ENCODE results near the gene IL2RA.

The IL2RA gene

DNA sequence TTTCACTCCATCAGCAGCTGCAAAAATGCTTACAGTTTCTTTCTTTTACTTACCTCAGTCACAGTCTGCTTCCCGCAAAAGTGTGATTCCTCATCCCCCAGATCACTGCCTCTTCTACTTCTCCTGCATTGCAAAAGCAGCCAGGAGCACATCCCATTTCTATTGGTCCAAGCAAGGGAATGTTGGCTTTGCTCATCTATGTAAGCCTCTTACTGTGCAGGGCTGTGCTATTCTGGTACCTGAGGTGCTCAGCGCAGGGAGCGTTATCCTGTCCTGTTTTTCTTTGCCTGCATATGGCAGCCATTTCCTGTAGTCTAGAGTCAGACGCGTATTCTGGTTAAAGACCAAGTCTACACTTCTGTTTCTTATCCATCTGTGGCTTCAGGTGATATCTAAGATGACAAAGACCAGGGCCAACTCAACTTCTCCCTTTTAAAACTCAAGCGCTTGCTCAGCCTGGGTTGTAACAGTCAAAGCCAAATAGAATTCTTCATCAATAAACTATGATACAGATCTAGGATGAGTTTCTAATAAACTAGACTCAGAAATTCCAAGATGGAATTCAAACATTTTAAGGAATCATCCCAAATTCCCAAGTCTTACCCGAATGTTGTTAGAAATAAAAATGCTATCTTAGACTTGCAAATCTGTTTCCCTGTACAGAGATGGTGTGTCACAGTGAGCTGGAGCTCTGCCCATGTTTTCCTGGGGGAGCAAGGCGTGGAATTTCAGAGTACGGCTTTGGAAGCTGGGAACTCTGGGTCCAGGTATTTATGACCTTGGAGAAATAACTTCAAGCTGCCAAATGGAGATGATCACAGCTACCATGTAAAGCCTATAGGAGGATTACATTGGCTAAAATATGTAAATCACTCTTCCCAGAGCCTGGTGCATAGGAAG, 20.6 kb upstream of the IL2RA start:
- DNase-seq: no peak

DNA sequence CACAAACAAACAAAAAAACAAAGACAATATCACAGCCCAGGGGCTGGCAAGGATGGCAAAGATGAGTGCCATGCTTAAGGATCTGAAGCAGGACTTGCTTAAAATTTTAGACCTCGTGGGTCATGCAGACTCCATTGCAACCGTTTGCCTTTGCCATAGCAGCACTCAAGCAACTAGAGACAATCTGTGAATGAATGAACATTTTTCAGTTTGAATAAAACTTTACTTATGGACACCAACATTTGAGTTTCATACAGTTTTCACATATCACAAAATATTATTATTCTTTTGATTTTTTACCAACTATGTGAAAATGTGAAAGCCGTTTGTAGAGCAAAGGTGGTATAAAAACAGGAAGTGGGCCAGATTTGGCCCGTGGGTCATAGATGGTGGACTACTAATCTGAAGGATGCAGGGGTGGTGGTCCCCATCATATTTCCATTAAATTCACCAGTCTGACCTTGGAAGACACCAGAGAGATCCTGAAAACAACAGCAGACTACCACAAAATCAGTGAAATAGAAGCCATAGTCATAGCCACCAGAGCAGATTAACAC, 18.3 kb upstream of the IL2RA start:
- no peak for DNase-seq

- peak in 1 of 2 donors; percentile 5 for DNase-seq
Measured at GRCh38 chr10:6079044-6079443, 16.9 kb upstream of the IL2RA start.

DNA sequence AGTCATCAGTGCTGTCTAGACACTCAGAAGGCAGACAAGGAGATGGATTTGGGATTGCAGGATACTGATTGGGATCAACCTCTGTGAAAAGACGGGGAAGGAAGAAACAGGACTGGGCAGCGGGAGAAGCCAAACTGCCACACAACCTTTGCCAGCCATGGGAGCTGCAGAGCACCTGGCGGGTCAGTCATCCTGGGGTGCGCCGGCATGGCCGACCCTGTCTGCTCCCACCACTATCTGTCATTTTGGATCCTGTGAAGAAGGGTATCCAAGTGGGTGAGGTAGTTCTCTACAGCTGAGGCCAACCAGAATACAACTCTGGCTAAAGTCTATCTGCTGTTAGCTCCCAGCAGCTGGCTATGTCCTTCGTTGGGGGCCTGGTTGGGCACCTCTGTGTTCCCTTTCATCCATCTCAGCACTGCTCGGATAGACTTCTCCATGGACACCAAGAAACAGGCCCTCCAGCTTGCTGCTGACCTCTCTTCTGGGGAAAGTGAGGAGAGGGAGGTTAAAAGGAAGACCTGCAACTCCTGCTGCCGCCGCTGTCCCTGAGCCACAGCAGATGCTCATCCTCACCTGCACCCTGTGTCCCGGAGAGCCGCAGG, 15.0 kb upstream of the IL2RA start:
- peak in 1 of 2 donors; percentile 15 for DNase-seq

DNA sequence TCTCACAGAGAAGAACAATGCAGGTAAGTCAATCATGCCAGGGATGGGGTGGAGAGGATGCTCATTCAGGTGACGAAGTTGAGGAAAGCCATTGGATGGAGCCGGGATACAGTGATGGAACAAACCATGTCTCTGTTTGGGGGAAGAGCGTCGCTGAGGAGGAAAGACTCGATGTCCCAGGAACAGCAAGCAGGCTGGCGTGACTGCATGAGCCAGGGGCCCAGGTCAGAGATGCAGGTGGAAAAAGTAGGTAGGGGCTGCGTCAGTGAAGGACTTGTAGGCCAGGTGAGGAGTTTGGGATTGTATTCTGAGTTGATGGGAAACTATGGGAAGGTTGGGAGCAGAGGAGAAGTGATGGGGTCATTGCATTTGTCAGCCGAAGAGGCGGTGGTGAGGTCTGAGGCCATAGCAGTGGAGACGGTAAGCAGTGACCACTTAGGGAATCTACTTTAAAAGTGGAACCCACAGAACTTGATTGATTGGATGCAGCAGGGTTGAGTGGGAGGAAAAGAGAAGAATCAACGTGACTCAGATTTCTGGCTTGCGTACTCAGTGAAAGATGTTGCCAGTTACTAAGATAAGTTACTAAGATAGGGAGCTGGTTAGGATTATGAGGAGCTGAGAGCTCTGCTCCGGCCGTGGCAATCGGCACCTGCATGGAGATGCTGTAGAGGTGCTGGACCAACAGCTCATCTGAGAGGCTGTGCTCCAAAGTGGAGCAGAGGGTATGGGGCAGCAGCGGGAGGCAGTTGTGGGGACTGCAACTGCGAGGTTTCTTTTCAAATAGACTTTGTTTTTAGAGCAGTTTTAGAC, 12.5 kb upstream of the IL2RA start:
- DNase-seq: no peak

- no peak for DNase-seq
Measured at GRCh38 chr10:6072215-6072934, 10.2 kb upstream of the IL2RA start.

DNA sequence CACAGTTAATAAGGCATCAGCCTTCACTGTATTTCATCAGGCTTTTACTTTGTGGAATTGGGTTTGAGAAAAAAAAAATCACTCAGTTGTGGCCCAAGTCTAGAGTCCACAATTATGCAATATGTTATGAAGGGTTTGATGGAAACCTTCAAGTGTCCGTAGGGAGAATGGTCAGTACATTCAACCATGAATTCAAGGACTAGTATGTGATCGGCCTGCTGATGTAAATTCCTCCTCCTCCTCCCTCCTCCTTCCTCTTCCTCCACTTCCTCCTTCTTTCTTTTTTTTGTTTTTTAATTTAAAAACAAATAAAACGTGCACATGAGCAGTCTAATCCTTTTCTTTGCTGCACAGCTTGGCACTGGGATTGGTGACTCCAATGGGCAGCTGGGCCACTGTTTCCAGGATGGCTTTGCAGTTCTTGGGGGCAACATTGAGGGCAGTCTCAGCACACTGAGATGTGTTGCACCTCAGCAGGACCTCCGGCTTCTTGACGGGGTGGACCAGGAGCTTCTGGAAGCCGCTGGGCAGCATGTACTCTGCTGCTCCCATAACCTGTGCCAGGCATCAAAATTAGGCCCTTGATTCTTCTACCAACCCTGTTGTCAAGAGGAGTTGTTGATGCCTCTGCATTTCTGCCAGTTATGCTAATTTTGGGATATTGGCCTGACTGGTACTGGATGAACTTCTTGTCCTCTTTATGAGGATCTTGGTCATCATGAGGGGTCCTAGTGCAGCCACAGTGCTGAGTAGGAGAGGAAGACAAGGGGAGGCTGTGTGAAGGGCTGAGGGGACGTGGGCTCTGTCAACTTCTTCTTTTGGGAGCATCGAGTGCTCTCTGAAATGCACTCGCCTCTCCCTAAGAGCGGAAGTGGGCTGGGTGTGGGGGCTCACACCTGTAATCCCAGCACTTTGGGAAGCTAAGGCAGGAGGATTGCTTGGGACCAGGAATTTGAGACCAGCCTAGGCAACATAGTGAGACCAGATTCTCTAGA, 9.3 kb upstream of the IL2RA start:
- DNase-seq: no peak

DNA sequence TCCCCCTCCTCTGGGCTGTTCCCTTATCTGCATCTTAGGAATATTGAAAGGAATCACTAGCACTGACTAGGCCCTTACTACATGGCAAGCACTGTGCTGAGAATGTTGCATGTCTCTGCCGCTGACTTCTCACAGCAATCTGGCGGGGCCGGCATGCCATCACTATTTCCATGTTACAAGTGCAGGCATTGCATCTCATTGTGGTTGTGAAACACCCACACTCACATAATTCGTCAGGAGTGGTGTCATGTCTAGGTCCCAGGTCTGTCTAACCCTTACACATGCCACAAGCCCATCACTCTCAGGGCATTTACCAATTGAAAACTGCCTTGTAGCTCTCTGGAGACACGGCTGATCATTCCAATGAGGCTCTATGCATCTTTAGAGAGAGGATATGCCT, 8.5 kb upstream of the IL2RA start:
- DNase-seq: peak; percentile 77 to 80

DNA sequence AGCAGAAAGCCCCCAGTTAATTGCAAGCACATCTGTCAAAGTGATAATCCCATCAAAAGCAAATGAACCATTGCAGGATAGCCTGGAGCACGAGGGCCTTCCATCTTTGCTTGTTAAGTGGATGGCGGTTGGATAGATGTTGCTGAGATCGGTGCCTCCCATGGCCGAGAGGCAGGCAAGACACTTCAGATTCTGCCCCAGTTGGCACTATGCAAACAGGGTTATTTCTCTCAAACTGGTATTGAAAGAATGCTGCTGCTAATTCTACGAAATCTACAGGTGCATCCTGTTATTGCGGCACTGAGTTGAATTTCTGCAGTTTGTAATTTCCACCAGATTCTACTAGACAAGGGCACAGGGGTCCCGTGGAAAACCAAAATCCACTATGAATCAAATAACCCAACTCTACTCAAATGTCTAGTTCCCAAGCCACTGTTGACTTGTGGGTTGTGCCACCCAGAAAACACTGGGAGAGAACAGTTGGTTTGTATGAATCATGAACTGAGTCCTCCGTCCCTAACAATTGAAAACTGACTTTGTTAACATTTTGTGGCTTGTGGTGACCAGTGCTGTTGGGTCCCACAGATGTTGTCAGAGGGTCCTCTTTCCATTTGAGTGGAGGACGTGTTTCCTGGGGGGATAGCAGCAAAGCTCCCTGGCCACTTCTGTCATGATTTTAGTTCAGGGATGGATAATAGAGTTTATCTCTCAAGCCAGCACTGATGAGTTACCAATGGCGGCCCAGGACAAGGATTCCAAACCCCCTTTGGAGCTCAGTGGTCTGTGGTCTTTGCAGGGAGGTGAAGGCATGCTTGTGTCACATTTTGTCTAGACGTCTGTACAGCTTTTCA, 7.1 kb upstream of the IL2RA start:
- DNase-seq: no peak

DNA sequence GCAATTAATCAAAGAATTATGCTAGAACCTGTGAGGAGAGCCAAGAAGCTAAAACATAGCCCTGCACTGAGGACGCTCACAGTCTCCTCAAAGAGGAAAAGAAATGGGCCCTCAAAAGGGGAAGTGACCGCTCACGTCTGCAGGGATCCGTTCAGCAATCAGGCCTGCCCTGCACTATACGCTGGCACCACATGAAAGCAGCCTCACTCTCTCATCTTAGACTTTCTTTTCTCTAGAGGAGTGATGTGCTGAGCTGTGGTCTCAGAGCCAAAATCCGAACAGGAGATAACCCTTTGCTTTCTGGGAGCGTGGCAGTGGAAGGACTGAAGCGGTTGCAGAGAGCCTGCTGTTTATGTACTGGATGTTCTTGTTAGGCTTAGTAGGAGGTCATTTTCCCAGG, 6.3 kb upstream of the IL2RA start:
- DNase-seq: no peak

DNA sequence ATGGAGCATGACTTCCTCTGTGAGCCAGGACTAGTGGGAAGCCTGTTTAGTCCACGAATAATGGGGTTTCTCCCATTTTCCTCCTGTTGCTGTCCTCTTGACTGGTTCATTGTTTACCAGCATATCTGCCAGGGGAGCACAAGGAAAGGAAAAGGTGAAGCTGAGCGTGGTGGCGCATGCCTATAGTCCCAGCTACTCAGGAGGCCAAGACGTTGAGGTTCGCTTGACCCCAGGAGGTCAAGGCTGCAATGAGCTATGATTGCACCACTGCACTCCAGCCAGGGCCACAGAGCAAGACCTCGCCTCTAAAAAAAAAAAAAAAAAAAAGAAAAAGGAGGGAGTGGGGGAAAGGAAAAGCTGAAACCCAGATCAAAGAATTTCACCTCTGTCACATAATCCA, 5.8 kb upstream of the IL2RA start:
- DNase-seq: no peak

GRCh38 chr10:6067457-6067856, 5.3 kb upstream of the IL2RA start:
- DNase-seq: no peak

DNA sequence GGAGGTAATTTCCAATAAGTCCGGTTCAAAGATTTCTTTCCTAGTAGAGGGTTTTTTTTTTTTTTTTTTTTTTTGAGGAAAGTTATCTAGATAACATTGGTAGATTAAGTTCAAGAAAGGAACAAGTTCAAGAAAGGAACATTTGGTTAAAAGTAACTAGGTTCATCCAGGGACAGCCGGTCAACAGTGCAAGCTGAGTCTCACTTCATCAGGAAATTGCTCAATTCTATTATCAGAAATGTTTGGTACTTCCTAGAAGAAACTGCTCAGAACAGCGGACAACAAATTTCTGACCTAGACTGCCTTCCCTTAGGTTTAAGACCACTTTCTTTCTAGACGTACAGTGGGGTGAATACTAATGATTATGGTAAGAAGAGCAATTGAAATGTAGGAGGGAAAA, 3.7 kb upstream of the IL2RA start:
- no peak for DNase-seq

DNA sequence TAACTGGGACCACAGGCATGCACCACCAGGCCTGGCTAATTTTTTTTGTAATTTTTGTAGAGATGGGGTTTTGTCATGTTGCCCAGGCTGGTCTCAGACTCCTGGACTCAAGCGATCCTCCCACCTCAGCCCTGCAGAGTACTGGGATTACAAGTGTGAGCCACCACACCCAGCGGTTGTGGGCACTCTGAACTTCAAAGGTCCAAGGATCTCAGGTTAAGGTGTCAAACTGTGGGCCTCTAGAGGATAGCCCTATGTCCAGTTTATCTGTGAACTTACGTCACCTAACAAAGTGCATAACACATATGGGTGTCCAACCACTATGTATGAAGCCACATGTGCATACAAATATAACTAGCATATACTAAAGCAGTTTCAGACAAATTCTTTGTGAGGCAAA, 3.2 kb upstream of the IL2RA start:
- DNase-seq: peak in 1 of 2 donors; percentile 16

GRCh38 chr10:6064726-6065125, 2.6 kb upstream of the IL2RA start:
- peak in 1 of 2 donors; percentile 9 for DNase-seq

GRCh38 chr10:6064119-6064518, 2.0 kb upstream of the IL2RA start:
- DNase-seq: peak in 1 of 2 donors; percentile 13

DNA sequence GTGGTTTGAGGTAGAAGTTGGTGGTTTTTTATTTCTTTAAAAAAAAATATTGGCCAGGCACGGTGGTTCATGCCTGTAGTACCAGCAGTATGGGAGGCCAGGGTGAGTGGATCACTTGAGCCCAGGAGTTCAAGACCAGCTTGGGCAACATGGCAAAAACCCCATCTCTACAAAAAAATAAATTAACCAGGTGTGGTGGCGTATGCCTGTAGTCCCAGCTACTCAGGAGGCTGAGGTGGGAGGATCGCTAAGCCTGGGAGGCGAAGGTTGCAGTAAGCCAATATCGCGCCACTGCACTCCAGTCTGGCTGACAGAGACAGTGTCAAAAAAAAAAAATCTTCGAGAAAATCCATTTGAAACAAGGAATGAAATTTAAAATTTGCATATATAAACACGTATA, 1.1 kb downstream of the IL2RA start:
- peak in 1 of 2 donors; percentile 33 for DNase-seq

GRCh38 chr10:6059506-6059905, 2.7 kb downstream of the IL2RA start:
- DNase-seq: peak in 1 of 2 donors; percentile 25

DNA sequence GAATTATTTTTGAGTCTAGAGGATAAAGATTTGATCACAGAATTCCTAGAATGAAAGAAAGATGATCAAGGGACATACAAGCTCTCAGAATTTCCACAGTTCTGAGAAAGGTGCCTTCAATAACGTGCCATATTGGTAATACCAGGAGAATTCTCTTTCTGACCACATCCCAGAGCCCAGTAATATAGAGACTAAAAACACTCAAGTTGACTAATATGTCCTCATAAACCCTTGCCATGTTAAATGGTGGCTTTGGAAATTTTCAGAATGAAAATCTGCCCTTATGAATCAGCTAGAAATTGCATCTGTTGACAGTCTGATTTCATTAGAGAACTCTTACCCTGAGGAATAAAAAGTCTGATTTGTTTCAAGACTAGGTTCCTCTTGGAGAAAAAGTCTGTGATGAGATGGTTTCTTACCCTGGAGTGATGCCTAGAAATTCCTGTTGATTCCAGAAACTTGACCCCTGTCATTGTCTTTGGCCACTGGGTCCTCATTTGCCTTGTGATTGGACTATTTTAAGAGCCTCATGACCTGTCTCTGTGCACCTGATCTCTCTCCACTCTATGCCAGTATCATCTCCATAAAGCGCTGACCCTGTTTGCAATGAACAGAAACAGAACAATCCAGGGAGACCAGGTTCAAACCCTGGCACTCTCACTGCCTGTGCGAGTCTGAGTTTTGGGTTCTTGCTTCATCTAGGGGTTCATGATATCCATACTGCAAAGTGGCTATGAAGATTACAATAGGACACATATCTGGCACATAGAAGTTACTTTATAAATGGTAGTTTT, 3.3 kb downstream of the IL2RA start:
- DNase-seq: peak in 1 of 2 donors; percentile 31

Data from stimulated activated CD4-positive, alpha-beta T cell treated with anti-CD3 and anti-CD28 coated beads, Interleukin-2, amount 100 ng/mL, for 24 hours (primary cell).